SU-DHL-6 (cell line): Measurements from ENCODE around the gene RNASEL.

Experiments used
- H2AFZ ChIP-seq: fragments of 200-600 bp; sonication (generic); 2 replicates; pipeline ENCODE4 v1.6.1; 2014; ENCODE audit warnings: low read depth, mild to moderate bottlenecking, moderate library complexity, mixed read lengths, antibody characterized with exemption, low read length; ENCODE audit not compliant: severe bottlenecking
- H3F3A ChIP-seq: fragments of 200-600 bp; shearing (Covaris generic); 2 replicates; pipeline ENCODE4 v1.6.0; 2016; ENCODE audit warnings: antibody characterized with exemption, mild to moderate bottlenecking; ENCODE audit not compliant: insufficient read depth
- H3K27ac ChIP-seq: fragments of 200-600 bp; sonication (generic); 2 replicates; pipeline ENCODE4 v1.5.1; 2016; ENCODE audit warnings: low read depth, mild to moderate bottlenecking, low read length, moderate library complexity, mixed read lengths
- H3K27me3 ChIP-seq: fragments of 200-600 bp; sonication (generic), shearing (Covaris generic); 2 replicates; pipeline ENCODE4 v1.6.0; 2014; ENCODE audit warnings: mild to moderate bottlenecking, low read length
- H3K36me3 ChIP-seq: fragments of 200-600 bp; sonication (generic); 2 replicates; pipeline ENCODE4 v1.6.1; 2014; ENCODE audit warnings: mild to moderate bottlenecking, low read length, mixed read lengths
- H3K4me2 ChIP-seq: fragments of 300-600, 200-600 bp; shearing (Covaris generic), sonication (generic); 2 replicates; pipeline ENCODE4 v1.6.0; 2014; ENCODE audit warnings: low read length, low read depth, mild to moderate bottlenecking; ENCODE audit not compliant: poor library complexity, severe bottlenecking
- H3K4me3 ChIP-seq: fragments of 200-600 bp; sonication (generic); 2 replicates; pipeline ENCODE4 v1.5.1; 2014; ENCODE audit warnings: antibody characterized with exemption, low read length, mild to moderate bottlenecking, mixed read lengths; ENCODE audit not compliant: insufficient read depth, poor library complexity, severe bottlenecking
- H3K79me2 ChIP-seq: fragments of 200-600 bp; sonication (generic); 2 replicates; pipeline ENCODE4 v1.6.1; 2014; ENCODE audit warnings: mild to moderate bottlenecking, low read length, moderate library complexity; ENCODE audit not compliant: insufficient read depth
- H3K9ac ChIP-seq: fragments of 200-600 bp; sonication (generic); 2 replicates; pipeline ENCODE4 v1.7.0; 2014; ENCODE audit warnings: mild to moderate bottlenecking, low read length
- H3K9me2 ChIP-seq: fragments of 200-600 bp; sonication (generic); replicated peaks from 2 replicates; pipeline ENCODE4 v1.6.1; 2014; ENCODE audit warnings: low read length; ENCODE audit not compliant: insufficient read depth
- H3K9me3 ChIP-seq: fragments of 200-600 bp; sonication (generic); 2 replicates; pipeline ENCODE4 v1.6.1; 2014; ENCODE audit warnings: low read length, mixed read lengths; ENCODE audit not compliant: insufficient read depth
- H4K20me1 ChIP-seq: fragments of 200-600 bp; sonication (generic); 2 replicates; pipeline ENCODE4 v1.6.1; 2014; ENCODE audit warnings: low read depth, mild to moderate bottlenecking, antibody characterized with exemption, low read length, moderate library complexity, mixed read lengths
- EZH2phosphoT487 ChIP-seq: fragments of 200-600 bp; sonication (generic), shearing (Covaris generic); conservative IDR thresholded peaks from 2 replicates; pipeline ENCODE4 v1.6.1; 2018; ENCODE audit warnings: mild to moderate bottlenecking, antibody characterized with exemption, low read length, moderate library complexity, mixed read lengths
- TF ChIP-seq, protein P1 (sequence below): fragments of 200-600 bp; sonication (generic); IDR thresholded peaks from one replicate; pipeline ENCODE4 v1.5.1; 2017; ENCODE audit warnings: antibody characterized with exemption, mild to moderate bottlenecking, low read length, moderate library complexity; ENCODE audit not compliant: insufficient read depth, poor library complexity, severe bottlenecking

Gene RNASEL

DNA sequence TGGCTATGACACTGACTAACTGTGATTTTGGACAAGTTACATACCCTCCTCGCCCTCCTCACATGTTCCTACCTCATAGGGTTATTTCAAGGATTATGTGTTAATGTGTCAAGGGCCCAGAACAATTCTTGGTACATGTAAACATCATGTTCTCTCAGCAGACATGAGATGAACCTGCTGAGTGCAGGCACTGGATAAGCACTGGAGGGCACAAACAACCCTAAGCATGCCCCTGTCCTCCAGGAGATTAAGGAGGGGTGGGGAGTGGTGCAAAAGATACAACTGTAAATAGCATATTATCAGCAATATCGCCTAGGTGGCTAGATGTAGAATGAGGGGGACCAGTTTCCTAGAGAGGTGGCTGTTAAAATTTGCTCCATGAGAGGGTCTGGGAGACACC is 32.9 kb upstream of the RNASEL start:
- Histone ChIP-seq H2AFZ (no peak overlapping the region), H3K79me2 (no peaks in the 10 kb centered on the region), H3K9me2 (no peaks in the 10 kb centered on the region), H3K4me2 (no peak overlapping the region), H3K36me3 (no peaks in the 10 kb centered on the region), H3K27me3 (no peaks in the 10 kb centered on the region), H3K4me3 (no peak overlapping the region), H4K20me1 (no peaks in the 10 kb centered on the region), H3K9me3 (no peaks in the 10 kb centered on the region), H3K9ac (no peak overlapping the region), H3F3A (peaks cover 10% of the 10 kb centered on the region; the same call in 1 of the 2 replicates), H3K27ac (no peak overlapping the region)
- TF ChIP-seq EZH2phosphoT487 = no peak
- TF ChIP-seq, protein P1, sequence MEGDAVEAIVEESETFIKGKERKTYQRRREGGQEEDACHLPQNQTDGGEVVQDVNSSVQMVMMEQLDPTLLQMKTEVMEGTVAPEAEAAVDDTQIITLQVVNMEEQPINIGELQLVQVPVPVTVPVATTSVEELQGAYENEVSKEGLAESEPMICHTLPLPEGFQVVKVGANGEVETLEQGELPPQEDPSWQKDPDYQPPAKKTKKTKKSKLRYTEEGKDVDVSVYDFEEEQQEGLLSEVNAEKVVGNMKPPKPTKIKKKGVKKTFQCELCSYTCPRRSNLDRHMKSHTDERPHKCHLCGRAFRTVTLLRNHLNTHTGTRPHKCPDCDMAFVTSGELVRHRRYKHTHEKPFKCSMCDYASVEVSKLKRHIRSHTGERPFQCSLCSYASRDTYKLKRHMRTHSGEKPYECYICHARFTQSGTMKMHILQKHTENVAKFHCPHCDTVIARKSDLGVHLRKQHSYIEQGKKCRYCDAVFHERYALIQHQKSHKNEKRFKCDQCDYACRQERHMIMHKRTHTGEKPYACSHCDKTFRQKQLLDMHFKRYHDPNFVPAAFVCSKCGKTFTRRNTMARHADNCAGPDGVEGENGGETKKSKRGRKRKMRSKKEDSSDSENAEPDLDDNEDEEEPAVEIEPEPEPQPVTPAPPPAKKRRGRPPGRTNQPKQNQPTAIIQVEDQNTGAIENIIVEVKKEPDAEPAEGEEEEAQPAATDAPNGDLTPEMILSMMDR = no peak

DNA sequence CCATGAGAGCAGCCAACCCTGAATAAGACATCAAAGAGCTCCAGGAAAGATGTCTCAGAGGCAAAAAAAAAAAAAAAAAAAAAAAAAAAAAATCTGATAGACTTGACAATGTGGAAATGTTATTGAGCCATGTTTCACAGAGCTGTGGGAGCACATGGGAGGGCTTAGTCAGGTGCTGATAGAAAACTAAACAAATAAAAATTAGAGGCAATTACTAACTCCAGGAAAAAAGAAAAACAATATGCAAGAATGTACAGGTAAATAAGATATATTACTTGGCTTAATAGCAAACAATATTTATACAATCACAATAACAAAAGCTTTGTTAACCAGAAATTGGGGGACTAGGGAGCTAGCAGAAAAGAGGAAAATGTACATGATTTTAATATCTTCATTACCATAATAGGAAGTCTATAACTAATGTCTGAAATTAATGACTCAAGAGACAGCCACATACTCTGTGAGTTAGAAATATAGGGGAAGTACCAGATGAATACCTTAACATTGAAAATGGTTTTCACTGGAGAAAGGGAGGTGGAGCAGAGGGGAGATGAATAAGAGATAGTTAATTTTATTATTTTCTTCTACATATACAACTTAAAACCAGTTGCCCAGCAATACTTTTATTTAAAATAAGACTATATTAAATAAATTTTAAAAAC is 32.0 kb upstream of the RNASEL start:
- Histone ChIP-seq H3K9me2 (no peaks in the 10 kb centered on the region), H3K79me2 (no peaks in the 10 kb centered on the region), H3K4me3 (no peak overlapping the region), H3K36me3 (no peaks in the 10 kb centered on the region), H3F3A (peaks cover 13% of the 10 kb centered on the region; the same call in 1 of the 2 replicates), H2AFZ (no peak overlapping the region), H3K9ac (no peak overlapping the region), H4K20me1 (no peaks in the 10 kb centered on the region), H3K27ac (no peak overlapping the region), H3K27me3 (no peaks in the 10 kb centered on the region), H3K4me2 (no peak overlapping the region), H3K9me3 (no peaks in the 10 kb centered on the region)
- TF ChIP-seq EZH2phosphoT487 = no peak
- TF ChIP-seq, protein P1 = no peak

DNA sequence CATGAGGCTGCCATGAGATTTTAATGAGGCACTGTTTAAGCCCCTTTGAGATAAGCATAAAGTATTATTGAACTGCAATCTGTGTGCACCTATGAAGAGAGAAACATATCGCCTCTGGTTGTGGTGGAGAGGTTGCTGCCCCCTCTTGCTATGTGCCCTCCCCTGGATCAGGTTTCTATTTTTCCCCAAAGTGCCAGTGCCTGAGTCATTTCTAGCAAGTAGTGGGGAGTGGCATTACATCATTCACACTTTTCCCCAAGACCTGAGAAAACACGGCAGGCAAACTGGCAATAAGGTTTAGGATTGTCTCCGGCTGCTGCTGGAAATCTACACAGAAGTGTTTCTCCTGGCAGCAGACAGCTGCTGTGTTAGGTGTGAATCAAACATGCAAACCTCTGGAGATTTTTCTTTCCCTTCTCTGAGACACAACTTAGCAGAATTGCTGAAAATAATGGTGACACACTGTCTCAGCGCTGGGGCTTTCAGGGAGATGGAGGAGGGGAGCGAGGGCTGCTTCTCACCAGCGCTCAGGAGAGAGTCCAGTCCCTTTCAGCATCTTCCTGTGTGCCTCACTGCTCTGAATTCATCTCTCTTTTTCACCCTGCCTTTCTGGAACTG is 28.8 kb upstream of the RNASEL start:
- Histone ChIP-seq H3F3A (peaks cover 22% of the 10 kb centered on the region), H3K4me3 (no peak overlapping the region), H3K9me2 (no peaks in the 10 kb centered on the region), H4K20me1 (no peaks in the 10 kb centered on the region), H3K9me3 (no peaks in the 10 kb centered on the region), H3K9ac (no peak overlapping the region), H3K79me2 (no peaks in the 10 kb centered on the region), H3K4me2 (no peak overlapping the region), H3K27me3 (no peaks in the 10 kb centered on the region), H3K36me3 (no peaks in the 10 kb centered on the region), H2AFZ (no peak overlapping the region), H3K27ac (no peak overlapping the region)
- TF ChIP-seq, protein P1 = no peak
- no peak for TF ChIP-seq EZH2phosphoT487
